Stimulated activated CD8-positive, alpha-beta memory T cell treated with anti-CD3 and anti-CD28 coated beads, Interleukin-15, amount 100 ng/mL, for 1 hour (primary cell): ENCODE data around the gene SLC5A4.
"Not testable (repeated sequence)": the region's sequence is repeated elsewhere in the genome, so short reads cannot be mapped to it uniquely, and the experiment has no call there.

Source experiments
- DNase-seq: peaks from one replicate; pipeline ENCODE4 v3.0.0-alpha.2; 2020; ENCODE audit warnings: low read depth

Gene SLC5A4

DNA sequence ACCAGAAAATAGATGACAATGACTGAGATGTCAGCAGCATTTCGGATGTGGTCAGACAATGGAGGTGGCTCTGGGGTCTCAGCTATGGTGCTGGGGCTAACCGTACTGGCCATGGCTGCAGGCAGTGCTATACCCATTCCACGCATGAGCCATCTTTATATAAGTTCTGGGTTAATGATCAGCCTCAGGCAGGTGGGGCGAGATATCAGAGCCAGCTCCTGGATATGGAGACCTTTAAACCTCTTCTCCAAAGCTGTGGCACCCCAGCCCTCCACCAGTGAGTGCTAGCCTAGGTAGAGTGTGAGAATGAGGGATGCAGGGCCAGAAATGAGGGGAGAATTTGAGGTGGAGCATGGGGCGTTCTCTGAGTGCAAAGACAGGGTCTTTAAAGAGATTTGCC is at the start of gene SLC5A4:
Gene SLC5A4 (minus strand): TSS at position 131 of the 400 bp plus-strand sequence. CDS start 18 bp downstream, at position 113.
- DNase-seq: no peak

DNA sequence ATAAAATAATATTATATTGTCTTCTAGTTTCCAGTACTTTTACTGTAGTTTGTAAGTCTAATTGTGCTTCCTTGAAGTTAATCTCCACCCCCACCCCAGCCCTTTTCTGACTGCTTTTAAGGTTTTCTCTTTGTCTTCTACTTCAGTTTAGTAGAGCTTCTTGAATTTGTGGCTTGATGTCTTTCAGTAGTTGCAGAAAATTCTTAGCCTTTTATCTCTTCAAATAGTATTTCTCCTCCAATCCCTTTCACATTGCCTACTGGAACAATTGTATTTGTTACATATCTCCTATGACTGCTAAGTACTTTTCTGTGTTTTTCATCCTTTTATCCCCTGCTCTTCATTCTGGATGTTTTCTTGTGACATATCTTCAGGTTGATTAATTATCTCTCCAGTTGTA is 38.8 kb upstream of the SLC5A4 start:
- DNase-seq: not testable (repeated sequence)

GRCh38 chr22:32286290-32286840 is 31.2 kb upstream of the SLC5A4 start:
- DNase-seq: no peak

DNA sequence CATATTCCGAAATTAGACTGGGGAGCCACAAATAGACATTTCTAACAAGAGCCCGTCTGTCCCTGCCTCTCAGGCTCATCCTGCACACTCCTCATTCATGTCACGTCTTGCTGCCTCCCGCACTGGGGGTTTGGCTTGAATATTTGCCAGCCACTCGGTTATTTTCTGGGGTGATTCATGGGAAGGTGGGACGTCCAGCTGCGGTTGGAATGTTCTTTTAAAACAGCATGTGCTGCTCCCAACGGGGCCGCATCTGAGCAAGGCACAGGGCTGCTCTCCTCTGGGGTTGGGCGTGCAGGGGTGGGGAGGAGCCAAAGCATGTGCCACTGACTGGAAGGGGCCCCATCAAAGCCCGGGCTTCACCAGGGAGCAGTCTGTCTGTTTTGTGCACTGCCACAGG is 25.9 kb upstream of the SLC5A4 start:
- DNase-seq: no peak

GRCh38 chr22:32275353-32275752 is 20.2 kb upstream of the SLC5A4 start:
- not testable (repeated sequence) for DNase-seq

DNA sequence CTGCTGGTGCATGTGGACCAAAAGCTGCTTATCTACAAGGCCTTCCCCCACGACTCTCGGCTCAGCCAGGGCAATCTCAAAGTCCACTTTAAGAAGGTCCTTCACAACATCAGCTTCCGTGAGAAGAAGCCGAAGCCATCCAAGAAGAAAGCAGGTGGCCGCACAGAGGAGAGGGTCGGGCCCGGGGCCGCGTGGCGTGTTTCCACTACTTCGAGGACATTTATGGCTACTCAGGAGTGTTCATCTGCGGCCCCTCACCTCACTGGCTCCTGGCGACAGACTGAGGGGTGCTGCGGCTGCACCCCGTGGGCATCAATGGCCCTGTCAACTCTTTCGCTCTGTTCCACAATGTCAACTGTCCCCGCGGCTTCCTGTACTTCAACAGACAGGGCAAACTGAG is 16.2 kb upstream of the SLC5A4 start:
- DNase-seq: no peak

- no peak for DNase-seq
These were observed 15.7 kb upstream of the SLC5A4 start for GRCh38 chr22:32270641-32271369.

DNA sequence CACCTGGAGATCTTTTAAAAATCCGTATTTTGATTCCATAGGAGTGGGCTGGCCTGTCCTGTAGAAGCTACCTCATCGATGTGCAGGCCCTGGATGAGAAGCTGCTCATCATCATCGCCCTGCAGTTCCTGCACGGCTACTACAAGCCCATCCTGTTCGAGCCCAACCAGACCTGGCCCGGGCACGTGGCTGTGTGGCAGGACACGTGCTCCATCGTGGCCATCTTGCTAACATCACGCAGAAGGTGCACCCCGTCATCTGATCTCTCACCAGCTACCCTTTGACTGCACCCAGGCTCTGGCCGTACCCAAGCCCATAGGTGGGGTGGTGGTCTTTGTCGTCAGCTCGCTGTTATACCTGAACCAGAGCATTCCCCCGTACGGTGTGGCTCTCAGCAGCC is 14.2 kb upstream of the SLC5A4 start:
- DNase-seq: no peak

DNA sequence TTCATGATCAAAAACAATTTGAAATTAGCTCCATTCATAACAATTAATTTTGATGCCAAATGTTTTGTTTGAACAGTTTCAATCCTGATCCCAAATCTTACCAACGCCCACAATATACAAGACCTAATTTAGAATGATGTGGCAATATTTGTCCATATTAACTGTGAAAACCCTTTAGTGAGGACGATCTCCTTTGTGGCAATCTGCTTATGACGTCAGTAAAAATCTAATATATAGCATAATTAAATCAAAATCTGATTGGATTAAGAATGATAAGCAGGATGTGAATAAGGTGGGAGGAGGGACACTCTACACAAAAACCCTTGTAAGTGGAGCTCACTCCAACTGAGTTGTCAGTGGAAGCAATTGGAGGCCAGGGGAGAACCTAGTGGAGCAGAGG is 11.9 kb upstream of the SLC5A4 start:
- no peak for DNase-seq

GRCh38 chr22:32265882-32266767 is 11.0 kb upstream of the SLC5A4 start:
- peak; percentile 45 for DNase-seq

DNA sequence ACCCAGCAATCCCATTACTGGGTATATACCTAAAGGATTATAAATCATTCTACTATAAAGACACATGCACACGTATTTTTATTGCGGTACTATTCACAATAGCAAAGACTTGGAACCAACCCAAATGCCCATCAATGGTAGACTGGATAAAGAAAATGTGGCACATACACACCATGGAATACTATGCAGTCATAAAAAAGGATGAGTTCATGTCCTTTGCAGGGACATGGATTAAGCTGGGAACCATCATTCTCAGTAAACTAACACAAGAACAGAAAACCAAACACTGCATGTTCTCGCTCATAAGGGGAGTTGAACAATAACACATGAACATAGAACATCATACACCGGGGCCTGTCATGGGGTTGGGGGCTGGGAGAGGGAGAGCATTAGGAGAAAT is 8.5 kb upstream of the SLC5A4 start:
- DNase-seq: not testable (repeated sequence)

DNA sequence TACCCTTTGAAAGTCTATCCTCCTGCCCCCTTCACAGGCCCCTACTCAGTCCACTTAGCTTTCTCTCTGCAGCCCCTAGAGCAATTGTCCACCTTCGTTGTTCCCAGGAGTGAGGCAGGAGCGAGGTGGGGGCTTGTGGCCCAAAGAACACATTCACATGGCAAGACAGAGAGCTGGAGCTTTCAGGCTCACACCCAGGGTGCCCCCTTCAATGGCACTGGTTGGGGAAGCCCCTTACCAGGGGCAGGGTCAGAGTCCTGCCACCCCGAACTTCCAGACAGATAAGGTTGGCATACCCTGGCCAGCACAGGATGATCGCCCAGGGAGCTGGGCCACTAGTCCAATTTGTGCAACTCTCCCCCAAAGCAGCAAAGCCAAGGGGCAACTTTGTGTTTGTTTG is 6.2 kb upstream of the SLC5A4 start:
- no peak for DNase-seq

DNA sequence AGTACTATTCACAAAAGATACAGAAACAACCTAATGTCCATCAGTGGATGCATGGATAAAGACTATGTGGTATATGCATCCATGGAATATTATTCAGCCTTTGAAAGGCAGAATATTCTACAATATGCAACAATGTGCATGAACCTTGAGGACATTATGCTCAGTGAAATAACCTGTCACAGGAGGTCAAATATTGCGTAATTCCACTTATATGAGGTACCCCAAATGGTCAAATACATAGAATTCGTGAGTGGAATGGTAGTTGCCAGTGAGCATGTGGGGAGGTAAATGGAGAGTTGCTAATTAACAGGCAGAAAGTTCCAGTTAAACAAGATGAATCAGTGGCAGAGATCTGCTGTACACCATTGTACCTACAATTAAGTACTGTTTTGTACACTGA is 3.6 kb upstream of the SLC5A4 start:
- DNase-seq: no peak

DNA sequence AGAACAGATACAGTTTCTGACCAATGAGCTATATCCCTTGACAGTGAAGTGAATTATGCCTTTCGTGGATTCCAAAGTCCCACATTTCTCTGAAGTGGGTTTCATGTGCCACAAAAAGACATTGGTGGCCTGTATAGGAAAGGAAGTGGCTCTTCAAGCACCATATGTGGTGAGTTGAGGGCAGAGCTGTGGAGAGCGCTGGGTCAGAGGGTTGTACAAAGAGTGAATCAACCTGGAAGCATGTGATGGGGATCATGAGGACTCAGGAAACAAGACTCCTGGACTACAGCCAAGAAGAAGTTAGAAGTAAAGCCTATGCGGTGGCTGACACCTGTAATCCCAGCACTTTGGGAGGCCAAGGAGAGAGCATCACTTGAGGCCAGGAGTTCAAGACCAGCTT is 579 bp upstream of the SLC5A4 start:
- no peak for DNase-seq

DNA sequence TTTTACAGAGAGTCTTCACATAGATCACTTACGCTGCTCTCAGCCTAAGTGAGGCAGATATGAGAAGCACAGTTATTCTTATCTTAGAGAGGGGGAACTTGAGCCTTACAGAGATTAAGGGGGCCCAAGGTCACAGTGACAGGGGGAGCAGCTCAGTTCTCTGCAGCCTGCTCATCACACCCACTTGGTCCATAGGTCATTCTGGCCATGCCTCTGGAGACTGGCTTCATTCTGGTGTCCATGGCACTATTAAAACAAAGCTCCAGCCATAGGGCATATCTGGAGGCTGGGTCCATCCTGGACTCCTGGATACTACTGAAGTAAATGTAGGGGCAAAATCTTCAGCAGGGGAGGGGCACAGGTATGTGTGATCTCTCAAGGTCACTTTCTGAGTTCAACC is 5.9 kb downstream of the SLC5A4 start:
- no peak for DNase-seq

DNA sequence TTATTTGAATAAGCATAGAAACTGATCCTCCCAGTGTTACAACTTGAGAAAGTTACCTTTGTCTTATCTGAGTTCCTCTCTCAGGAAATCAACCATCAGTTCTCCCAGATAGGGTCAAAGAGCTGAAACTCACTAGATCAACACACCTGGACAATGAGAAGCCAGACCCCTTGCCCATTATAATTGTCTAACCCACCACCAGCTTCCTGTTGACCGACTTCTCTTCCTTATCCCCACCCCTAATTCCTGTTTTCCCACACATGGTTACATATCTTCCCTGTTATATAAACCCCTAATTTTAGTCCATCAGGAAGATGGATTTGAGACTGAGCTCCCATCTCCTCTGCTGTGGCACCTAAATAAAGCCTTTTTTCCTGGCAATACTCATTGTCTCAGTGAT is 6.9 kb downstream of the SLC5A4 start:
- no peak for DNase-seq

DNA sequence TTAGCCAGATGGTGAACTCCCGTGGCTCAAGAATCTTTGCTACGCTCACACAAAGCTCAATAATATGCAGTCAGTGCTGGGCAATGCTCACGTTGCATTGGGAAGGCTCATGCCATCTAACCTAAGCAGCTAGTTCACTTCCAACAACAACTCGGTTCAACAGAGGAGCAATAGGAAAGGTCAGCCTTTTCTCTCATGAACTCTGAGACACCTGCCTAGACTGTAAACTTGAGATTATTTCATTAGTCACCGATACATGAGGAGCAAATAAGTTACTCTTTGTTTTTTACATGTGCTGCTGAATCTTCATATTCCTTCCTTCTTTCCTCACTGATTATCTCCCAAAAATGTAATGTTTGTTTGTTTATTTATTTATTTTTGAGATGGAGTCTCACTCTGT is 9.0 kb downstream of the SLC5A4 start:
- no peak for DNase-seq

GRCh38 chr22:32245042-32245441 is 10.1 kb downstream of the SLC5A4 start:
- no peak for DNase-seq

- DNase-seq: no peak
These were observed 10.6 kb downstream of the SLC5A4 start for GRCh38 chr22:32244547-32244946.

GRCh38 chr22:32240461-32240860 is 14.7 kb downstream of the SLC5A4 start:
- no peak for DNase-seq

GRCh38 chr22:32237906-32238305 is 17.2 kb downstream of the SLC5A4 start:
- DNase-seq: no peak

DNA sequence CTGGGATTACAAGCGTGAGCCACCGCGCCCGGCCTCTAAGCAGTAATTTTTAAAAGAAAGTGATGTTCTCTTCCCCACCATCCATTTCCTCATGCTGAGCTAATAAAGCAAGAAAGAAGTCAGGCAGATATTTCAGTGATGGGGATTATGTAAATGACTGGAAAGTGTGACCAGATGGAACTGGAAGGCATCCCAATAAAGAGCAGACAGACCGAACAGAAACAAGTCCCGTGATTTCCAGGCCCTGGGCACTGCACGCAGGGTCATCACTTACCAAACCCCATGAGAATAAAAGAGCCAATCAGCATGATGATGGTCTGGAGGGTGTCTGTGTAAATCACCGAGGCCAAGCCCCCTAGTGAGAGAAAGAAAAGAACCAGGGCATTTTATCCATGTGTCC is 18.2 kb downstream of the SLC5A4 start:
- no peak for DNase-seq

DNA sequence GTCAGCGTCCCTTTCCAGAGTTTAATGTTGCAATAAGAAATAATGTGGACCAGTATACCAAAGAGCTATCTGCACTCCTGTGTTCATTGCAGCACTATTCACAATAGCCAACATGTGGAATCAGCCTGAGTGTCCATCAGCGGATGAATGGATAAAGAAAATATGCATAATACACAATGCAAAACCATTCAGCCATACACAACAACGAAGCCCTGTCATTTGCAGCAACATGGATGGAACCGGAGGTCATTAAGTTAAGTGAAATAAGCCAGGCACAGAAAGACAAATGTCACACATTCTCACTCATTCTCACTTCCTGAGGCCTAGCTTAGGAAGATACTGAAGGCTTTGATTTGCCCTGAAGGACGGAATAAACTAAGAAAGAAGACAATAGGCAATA is 22.1 kb downstream of the SLC5A4 start:
- no peak for DNase-seq
